Mononuclear cell (primary cell): ENCODE data around the gene PTPRN2. TPM values are rescaled to one million over a fixed set of nuclear protein-coding genes. Genes with fewer than 3 reads are reported as not detected.
"Not testable (repeated sequence)": the region's sequence is repeated elsewhere in the genome, so short reads cannot be mapped to it uniquely, and the experiment has no call there.

Experiments used
- H3K27me3 ChIP-seq: 2 replicates; pipeline ENCODE4 v1.6.0; 2011; ENCODE audit warnings: low read length, control low read depth; ENCODE audit not compliant: insufficient read depth
- H3K4me1 ChIP-seq: 2 replicates; pipeline ENCODE4 v1.5.1; 2011; ENCODE audit warnings: mild to moderate bottlenecking, low read length, control low read depth; ENCODE audit not compliant: insufficient read depth
- H3K4me3 ChIP-seq: 2 replicates; pipeline ENCODE4 v1.5.1; 2011; ENCODE audit warnings: mild to moderate bottlenecking, low read length, moderate library complexity
- H3K9me3 ChIP-seq: 2 replicates; pipeline ENCODE4 v1.5.1; 2011; ENCODE audit warnings: low read depth, mild to moderate bottlenecking, control low read depth, low read length
- total RNA-seq: library from RNA; depleted of rRNA; stranded (reverse); fragments of >200 nt; gene quantifications from one replicate; pipeline ENCODE4 v1.2.3, GENCODE V29; 2012

Gene PTPRN2
- total RNA-seq, 1 donor, result 0.31 TPM

DNA sequence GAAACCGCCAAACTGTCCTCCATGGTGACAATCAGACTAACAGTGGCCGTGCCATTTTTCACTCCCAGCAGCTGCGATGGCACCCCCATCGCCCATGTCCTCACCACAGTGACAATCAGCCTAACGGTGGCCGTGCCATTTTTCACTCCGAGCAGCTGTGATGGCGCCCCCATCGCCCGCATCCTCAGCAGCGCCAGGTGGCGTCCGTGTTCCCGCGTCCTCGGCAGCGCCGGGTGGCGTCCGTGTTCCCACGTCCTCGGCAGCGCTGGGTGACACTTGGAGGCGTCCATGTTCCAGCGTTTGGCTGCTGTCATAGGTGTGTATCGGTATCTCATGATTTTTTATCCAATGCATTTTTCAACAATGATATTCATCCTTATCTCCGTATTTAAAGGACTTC is 267.3 kb downstream of the PTPRN2 start:
- H3K9me3 ChIP-seq, result no peaks in the 10 kb centered on the region
- no peaks in the 10 kb centered on the region for H3K27me3 ChIP-seq
- no peaks in the 10 kb centered on the region for H3K4me1 ChIP-seq
- no peak overlapping the region for H3K4me3 ChIP-seq

DNA sequence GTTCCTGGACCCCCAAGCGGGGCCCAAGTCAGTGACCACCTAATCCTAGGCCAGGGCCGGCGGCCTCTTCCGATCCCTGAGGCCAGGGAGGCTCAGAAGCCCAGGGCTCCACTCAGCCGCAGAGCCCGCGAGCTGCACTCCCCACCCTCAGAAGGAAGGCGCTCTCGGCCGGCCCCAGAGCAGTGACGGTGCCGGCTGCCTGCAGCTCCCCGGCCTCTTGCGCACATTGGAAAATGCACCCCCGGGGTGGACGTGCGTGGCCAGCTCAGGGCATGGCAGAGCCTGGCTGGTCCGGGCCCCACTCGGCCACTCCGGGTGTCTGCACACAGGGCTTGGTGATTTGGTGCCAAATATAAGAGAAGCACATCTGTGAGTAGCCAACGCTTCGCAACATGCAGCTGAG is 269.1 kb downstream of the PTPRN2 start:
- no peaks in the 10 kb centered on the region for H3K27me3 ChIP-seq
- no peak overlapping the region for H3K4me3 ChIP-seq
- no peaks in the 10 kb centered on the region for H3K4me1 ChIP-seq
- H3K9me3 ChIP-seq, result no peaks in the 10 kb centered on the region

DNA sequence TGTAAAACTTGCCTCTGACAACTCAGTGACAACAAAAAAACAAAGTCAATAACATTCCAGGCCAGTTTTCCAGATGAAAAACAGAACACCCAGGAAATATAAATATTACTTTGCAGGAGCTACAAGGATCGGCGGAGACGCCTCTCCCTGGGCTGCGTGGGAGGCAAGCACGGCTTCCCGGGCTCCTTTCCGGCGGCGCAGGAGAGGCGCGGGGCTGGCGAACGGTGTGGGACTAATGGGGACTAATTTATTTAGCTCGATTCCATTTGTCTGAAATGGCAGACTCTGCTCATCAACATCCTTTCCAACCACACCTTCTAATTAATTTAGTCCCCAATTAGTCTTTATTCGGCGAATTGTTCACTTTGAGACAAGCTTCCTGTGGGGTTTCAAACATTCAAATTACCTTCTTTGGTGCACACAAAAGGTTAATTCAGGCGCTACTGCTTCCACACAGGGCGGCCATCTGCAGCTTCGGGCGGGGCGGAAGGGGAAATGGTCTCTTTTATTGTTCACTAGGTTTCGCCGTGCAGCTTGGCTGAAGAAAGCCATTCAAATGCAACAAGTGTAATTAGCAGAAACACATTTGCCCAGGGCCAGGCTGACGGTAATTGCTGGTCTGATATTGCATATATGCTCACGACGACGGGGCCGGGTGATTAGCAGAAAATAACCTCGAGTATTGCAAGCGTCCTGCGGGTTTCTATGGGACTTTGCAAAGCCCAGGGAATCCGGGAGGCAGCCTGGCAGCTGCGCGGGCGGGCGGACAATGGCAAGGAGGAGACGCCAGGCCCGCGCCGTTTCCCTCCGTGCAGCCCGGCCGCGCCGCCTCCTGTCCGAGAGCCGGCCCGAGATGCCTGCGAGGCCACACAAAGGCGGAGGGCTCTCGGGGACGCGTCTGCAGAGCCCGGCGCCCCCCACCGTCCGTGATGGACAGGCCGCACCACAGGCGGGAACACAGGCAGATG is 270.1 kb downstream of the PTPRN2 start:
- Histone ChIP-seq H3K4me3 (no peak overlapping the region), H3K27me3 (no peaks in the 10 kb centered on the region), H3K9me3 (no peaks in the 10 kb centered on the region), H3K4me1 (no peaks in the 10 kb centered on the region)

DNA sequence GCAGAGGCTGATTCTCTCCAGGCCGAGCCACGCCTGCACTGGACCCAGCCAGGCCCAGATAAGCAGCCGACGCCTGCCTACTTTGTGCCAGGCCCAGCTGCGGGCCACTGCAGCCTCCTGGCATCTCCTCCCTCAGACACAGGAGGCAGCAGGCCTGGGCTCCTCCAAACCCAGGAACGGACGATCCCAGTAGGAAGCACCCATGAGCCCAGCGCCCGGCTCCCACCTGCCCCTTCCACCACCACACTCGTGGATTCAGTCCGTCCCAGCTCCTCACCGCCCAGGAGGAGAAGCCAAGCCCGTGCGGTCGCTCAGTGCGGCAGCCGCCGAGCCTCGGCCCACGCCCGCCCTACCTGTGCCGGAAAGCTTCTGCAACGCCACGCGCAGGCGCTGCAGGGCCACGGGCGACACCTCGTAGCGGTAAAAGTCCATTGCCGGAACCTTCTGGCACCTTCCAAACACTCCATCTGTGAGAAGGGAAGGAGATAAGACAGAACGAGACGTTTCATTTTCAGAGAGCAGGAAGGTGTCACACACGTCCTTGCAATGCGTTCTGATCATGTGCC is 271.1 kb downstream of the PTPRN2 start:
- H3K9me3 ChIP-seq, result peaks cover 7% of the 10 kb centered on the region
- H3K4me1 ChIP-seq, result no peaks in the 10 kb centered on the region
- no peak overlapping the region for H3K4me3 ChIP-seq
- H3K27me3 ChIP-seq, result no peaks in the 10 kb centered on the region

DNA sequence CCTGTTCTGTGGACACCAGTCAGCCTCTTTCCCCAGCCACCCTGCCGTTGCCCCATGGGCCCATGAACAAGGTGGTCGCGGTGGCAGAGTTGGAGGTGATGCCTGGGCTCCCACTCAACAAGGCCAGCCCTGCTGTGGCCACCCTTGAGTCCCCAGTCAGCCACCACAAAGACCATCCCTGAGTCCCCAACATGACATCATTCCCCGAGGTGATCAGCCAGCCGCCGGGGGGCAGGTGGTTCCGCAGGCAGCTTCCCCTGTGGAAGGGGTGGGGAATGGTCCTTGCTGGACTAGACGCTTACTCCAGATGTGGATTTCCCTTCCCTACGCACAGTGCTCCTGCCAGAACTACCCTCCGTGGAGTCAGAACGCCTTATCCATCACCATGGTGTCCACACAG is 271.7 kb downstream of the PTPRN2 start:
- Histone ChIP-seq H3K4me1 (no peaks in the 10 kb centered on the region), H3K27me3 (no peaks in the 10 kb centered on the region), H3K4me3 (no peak overlapping the region), H3K9me3 (peaks cover 7% of the 10 kb centered on the region)

DNA sequence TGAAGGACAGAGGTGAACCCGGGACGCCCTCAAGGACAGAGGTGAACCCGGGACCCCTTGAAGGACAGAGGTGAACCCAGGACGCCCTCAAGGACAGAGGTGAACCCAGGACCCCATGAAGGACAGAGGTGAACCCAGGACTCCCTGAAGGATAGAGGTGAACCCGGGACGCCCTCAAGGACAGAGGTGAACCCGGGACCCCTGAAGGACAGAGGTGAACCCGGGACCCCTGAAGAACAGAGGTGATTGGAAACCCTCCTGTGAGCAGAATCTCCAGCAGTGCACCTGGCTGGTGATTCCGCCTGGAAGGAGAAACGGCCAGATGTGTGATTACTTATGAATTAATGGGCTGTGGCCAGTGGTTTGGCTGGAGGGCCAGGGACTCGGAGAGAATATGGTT is 272.3 kb downstream of the PTPRN2 start:
- Histone ChIP-seq H3K27me3 (no peaks in the 10 kb centered on the region), H3K4me1 (no peaks in the 10 kb centered on the region), H3K4me3 (no peak overlapping the region), H3K9me3 (peaks cover 7% of the 10 kb centered on the region)

DNA sequence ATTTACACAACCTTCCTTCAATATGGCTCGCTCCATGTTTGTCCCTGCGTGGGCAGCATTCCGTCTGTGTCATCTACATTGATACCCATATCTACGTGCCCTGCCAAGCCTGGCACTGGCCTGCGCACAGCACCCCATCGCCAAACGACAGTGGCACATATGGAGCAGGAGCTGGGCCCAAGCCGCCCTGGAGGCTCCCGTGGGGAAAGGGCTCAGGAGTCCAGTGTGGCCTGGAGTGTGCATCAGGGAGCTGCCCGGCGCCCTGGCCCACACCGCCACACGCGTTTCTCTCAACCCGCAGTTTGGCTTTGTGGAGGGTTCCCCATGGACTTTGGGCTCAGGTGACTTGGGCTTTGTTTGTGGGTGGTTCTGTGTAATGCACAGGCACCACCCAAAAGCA is 273.2 kb downstream of the PTPRN2 start:
- Histone ChIP-seq H3K9me3 (peaks cover 7% of the 10 kb centered on the region), H3K4me3 (no peak overlapping the region), H3K27me3 (no peaks in the 10 kb centered on the region), H3K4me1 (no peaks in the 10 kb centered on the region)

DNA sequence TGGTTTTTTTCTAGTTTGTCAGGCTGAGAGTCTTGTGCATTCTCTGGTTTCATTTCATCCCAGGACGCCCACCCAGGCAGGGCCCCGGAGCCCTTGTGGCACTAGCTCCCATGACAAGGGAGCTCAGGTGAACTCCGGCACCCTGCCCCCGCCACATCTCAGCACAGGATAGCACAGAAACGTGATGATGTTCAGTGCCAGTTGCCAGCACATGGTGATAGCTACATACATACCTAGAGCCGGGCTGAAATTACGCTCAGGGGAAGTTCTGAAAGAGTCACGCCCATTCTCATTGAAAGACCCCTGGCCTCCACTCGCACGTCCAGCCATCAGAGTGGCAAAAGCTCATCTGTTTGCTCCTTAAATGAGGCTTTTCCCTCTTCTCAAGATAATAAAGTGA is 273.7 kb downstream of the PTPRN2 start:
- Histone ChIP-seq H3K9me3 (peaks cover 7% of the 10 kb centered on the region), H3K4me3 (no peak overlapping the region), H3K27me3 (no peaks in the 10 kb centered on the region), H3K4me1 (no peaks in the 10 kb centered on the region)

DNA sequence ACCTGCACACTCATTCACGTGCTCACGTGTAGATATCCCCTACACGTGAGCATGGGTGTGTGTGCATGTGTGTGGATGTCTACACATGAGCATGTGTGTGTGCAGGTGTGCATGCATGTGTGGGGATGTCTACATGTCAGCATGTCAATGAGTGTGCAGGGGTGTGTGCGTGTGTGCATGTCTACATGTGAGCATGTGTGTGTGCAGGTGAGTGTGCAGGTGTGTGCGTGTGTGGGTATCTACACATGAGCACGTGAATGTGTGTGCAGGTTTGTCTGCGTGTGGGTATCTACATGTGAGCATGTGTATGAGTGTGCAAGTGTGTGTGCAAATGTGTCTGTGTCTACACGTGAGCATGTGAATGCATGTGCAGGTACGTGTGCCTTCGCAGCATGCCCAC is 274.8 kb downstream of the PTPRN2 start:
- Histone ChIP-seq H3K9me3 (peaks cover 12% of the 10 kb centered on the region), H3K4me3 (no peak overlapping the region), H3K4me1 (no peaks in the 10 kb centered on the region), H3K27me3 (no peaks in the 10 kb centered on the region)

DNA sequence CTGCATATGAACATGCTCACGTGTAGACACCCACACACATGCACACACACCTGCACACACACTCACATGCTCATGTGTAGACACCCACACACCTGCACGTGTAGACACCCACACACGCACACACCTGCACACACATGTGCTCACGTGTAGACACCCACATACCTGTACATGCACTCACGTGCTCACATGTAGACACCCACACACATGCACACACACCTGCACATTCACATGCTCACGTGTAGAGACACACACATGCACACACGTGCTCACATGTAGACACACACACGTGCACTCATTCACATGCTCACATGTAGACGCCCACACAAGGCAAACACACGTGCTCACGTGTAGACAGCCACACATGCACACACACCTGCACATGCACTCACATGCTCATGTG is 275.8 kb downstream of the PTPRN2 start:
- no peak overlapping the region for H3K4me3 ChIP-seq
- H3K27me3 ChIP-seq, result no peaks in the 10 kb centered on the region
- H3K9me3 ChIP-seq, result peaks cover 16% of the 10 kb centered on the region
- H3K4me1 ChIP-seq, result no peaks in the 10 kb centered on the region

DNA sequence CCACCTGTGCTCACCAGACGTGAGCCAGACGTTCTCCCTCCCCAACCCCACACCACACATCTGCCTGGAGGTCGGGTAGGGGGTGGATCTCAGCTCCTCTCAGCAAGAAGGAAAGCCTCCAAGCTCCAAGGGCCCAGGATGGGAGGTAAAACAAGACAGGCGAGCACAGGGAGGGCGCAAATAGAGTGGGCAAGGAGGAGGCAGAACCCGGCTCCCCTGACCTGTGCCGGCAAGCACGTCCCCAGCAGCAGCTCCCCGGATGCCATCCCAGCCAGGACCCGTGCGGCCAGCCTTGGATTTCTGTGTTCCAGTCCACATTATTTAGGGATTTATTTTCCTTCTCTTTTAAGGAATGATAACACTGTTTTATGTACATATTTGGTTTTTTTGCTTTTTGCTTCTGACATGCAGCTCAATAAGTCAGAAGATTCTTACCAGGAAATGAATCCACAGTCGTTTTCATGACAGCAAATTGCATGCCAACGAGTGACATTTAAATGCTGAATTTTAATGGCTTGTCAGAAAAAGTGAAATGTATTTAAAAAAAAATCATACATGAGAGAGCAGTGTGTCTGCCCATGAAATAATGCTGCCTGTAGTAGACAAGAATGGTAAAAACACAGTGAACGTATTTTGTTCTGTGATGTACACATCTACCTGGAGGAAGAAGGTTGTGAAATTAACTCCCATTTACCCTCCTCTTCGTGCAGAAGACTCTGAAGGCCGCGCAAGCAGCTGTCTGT is 276.5 kb downstream of the PTPRN2 start:
- Histone ChIP-seq H3K4me3 (no peak overlapping the region), H3K27me3 (no peaks in the 10 kb centered on the region), H3K9me3 (peaks cover 16% of the 10 kb centered on the region), H3K4me1 (no peaks in the 10 kb centered on the region)

DNA sequence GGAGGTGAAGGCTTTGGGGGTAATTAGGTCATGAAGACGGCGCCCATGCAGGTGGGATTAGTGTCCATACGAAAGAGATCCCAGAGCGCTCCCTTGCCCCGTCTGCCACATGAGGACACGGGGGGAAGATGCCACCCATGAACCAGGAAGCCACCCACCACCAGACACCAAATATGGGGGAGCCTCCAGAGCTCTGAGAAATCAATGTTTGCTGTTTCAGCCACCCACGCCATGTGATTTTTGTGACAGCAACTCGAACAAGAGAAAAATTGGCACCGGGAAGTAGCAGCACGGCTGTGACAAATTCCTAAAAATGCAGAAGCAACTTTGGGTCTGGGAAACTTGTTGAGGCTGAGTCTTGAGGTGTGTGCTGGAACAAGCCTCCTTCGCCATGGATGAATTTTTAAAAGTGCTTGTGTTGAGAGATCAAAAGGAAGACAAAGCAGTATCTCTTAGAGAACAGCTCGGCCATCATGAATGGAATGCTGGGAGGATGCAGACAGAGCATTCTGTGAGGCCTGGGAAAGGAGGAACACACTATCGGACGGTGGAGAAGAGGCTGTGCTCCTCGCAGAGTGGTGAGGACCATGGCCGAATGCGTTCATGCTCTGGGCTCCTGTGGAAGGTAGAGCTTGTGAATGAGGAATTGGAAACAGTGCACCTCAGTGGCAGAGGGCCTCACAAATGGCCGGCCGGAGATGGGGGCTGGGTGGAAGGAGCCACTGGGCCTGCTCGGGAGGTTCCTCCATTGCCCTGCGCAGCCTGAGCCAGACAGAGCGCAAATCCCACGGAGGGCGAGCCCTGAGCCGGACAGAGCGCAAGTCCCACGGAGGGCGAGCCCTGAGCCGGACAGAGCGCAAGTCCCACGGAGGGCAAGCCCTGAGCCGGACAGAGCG is 277.5 kb downstream of the PTPRN2 start:
- H3K4me3 ChIP-seq, result no peak overlapping the region
- no peaks in the 10 kb centered on the region for H3K27me3 ChIP-seq
- peaks cover 16% of the 10 kb centered on the region for H3K9me3 ChIP-seq
- H3K4me1 ChIP-seq, result no peaks in the 10 kb centered on the region

DNA sequence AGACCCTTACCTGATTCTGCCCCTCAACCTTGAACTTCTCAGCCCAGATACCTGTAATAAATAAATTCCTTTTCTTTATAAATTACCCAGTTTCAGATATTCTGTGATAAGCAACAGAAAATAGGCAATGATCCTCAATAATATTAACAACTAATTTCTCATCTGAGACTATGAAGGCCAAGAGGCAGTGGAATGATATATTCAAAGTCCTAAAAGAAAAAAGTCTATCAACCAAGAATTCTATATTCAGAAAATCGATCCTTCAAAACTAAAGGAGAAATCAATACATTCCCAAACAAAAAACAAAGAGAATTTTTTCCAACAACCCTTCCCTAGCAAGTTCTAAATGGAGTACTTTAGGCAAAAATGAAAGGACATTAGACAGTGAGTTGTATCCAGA is 279.6 kb downstream of the PTPRN2 start:
- Histone ChIP-seq H3K4me3 (no peak overlapping the region), H3K4me1 (no peaks in the 10 kb centered on the region), H3K9me3 (peaks cover 16% of the 10 kb centered on the region), H3K27me3 (no peaks in the 10 kb centered on the region)

DNA sequence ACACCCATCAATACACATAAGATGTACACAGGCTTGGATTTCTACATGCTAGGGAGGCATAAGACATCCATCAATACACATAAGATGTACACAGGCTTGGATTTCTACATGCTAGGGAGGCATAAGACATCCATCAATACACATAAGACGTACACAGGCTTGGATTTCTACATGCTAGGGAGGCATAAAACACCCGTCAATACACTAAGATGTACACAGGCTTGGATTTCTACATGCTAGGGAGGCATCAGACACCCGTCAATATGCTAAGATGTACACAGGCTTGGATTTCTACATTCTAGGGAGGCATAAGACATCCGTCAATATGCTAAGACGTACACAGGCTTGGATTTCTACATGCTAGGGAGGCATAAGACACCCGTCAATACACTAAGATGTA is 283.6 kb downstream of the PTPRN2 start:
- not testable (repeated sequence) for H3K4me3 ChIP-seq, H3K27me3 ChIP-seq, H3K4me1 ChIP-seq, H3K9me3 ChIP-seq
